Mucosa of stomach (tissue), 1 donor: Measurements from ENCODE around the gene OSBPL2.

ENCODE experiments used
- H3K27me3 ChIP-seq: one replicate; pipeline ENCODE4 v1.7.0; 2013; ENCODE audit warnings: mild to moderate bottlenecking, low read length; ENCODE audit not compliant: control insufficient read depth, insufficient read depth
- H3K36me3 ChIP-seq: one replicate; pipeline ENCODE4 v1.7.0; 2013; ENCODE audit warnings: low read length; ENCODE audit not compliant: control insufficient read depth, insufficient read depth
- H3K4me1 ChIP-seq: one replicate; pipeline ENCODE4 v1.7.0; 2013; ENCODE audit warnings: mild to moderate bottlenecking, low read length; ENCODE audit not compliant: control insufficient read depth, insufficient read depth
- H3K4me3 ChIP-seq: one replicate; pipeline ENCODE4 v1.7.0; 2013; ENCODE audit warnings: low read length
- H3K9ac ChIP-seq: one replicate; pipeline ENCODE4 v1.7.0; 2013; ENCODE audit warnings: mild to moderate bottlenecking, low read length, moderate library complexity
- H3K9me3 ChIP-seq: one replicate; pipeline ENCODE4 v1.7.0; 2013; ENCODE audit warnings: mild to moderate bottlenecking, low read length, moderate library complexity; ENCODE audit not compliant: control insufficient read depth
- donor health status: Pancreatic carcinoma.

OSBPL2 gene

GRCh38 chr20:62227591-62227976 is 10.7 kb upstream of the OSBPL2 start:
- no peak overlapping the region for H3K9ac ChIP-seq
- peaks cover 3% of the 10 kb centered on the region for H3K9me3 ChIP-seq
- H3K4me3 ChIP-seq, result no peak overlapping the region
- H3K27me3 ChIP-seq, result peaks cover 33% of the 10 kb centered on the region
- H3K4me1 ChIP-seq, result no peaks in the 10 kb centered on the region
- no peaks in the 10 kb centered on the region for H3K36me3 ChIP-seq

GRCh38 chr20:62227977-62228958 is 10.1 kb upstream of the OSBPL2 start:
- H3K9me3 ChIP-seq, result peaks cover 3% of the 10 kb centered on the region
- H3K4me1 ChIP-seq, result no peaks in the 10 kb centered on the region
- no peaks in the 10 kb centered on the region for H3K36me3 ChIP-seq
- peaks cover 27% of the 10 kb centered on the region for H3K27me3 ChIP-seq
- no peak overlapping the region for H3K9ac ChIP-seq
- no peak overlapping the region for H3K4me3 ChIP-seq

- no peak overlapping the region for H3K4me3 ChIP-seq
- no peaks in the 10 kb centered on the region for H3K36me3 ChIP-seq
- H3K27me3 ChIP-seq, result peaks cover 22% of the 10 kb centered on the region
- H3K4me1 ChIP-seq, result no peaks in the 10 kb centered on the region
- H3K9ac ChIP-seq, result no peak overlapping the region
- peaks cover 3% of the 10 kb centered on the region for H3K9me3 ChIP-seq
These were observed 9.3 kb upstream of the OSBPL2 start for GRCh38 chr20:62228982-62229545.

- H3K4me3 ChIP-seq, result no peak overlapping the region
- peaks cover 3% of the 10 kb centered on the region for H3K9me3 ChIP-seq
- no peaks in the 10 kb centered on the region for H3K4me1 ChIP-seq
- H3K27me3 ChIP-seq, result peaks cover 22% of the 10 kb centered on the region
- H3K36me3 ChIP-seq, result no peaks in the 10 kb centered on the region
- H3K9ac ChIP-seq, result no peak overlapping the region
These were observed 8.7 kb upstream of the OSBPL2 start for GRCh38 chr20:62229667-62230066.

- Histone ChIP-seq H3K36me3 (no peaks in the 10 kb centered on the region), H3K9ac (no peak overlapping the region)
These were observed 8.0 kb upstream of the OSBPL2 start for GRCh38 chr20:62230276-62230675.

GRCh38 chr20:62230696-62231095 is 7.6 kb upstream of the OSBPL2 start:
- Histone ChIP-seq H3K4me1 (no peaks in the 10 kb centered on the region), H3K27me3 (peaks cover 12% of the 10 kb centered on the region), H3K4me3 (no peak overlapping the region), H3K9me3 (peaks cover 3% of the 10 kb centered on the region), H3K9ac (no peak overlapping the region), H3K36me3 (no peaks in the 10 kb centered on the region)

More at GRCh38 chr20:62230276-62230675, 8.0 kb upstream of the OSBPL2 start:
- Histone ChIP-seq H3K4me3 (no peak overlapping the region), H3K9me3 (peaks cover 3% of the 10 kb centered on the region), H3K27me3 (peaks cover 16% of the 10 kb centered on the region), H3K4me1 (no peaks in the 10 kb centered on the region)

GRCh38 chr20:62231292-62231691 is 7.0 kb upstream of the OSBPL2 start:
- H3K27me3 ChIP-seq, result peaks cover 8% of the 10 kb centered on the region
- H3K4me3 ChIP-seq, result no peak overlapping the region
- H3K36me3 ChIP-seq, result no peaks in the 10 kb centered on the region
- H3K4me1 ChIP-seq, result no peaks in the 10 kb centered on the region
- H3K9me3 ChIP-seq, result peaks cover 3% of the 10 kb centered on the region
- H3K9ac ChIP-seq, result no peak overlapping the region

GRCh38 chr20:62232194-62232593 is 6.1 kb upstream of the OSBPL2 start:
- no peaks in the 10 kb centered on the region for H3K4me1 ChIP-seq
- no peaks in the 10 kb centered on the region for H3K36me3 ChIP-seq
- peaks cover 8% of the 10 kb centered on the region for H3K27me3 ChIP-seq
- H3K9ac ChIP-seq, result no peak overlapping the region
- peaks cover 3% of the 10 kb centered on the region for H3K9me3 ChIP-seq
- H3K4me3 ChIP-seq, result no peak overlapping the region

- no peak overlapping the region for H3K4me3 ChIP-seq
- peaks cover 8% of the 10 kb centered on the region for H3K4me1 ChIP-seq
- no peaks in the 10 kb centered on the region for H3K36me3 ChIP-seq
- peaks cover 3% of the 10 kb centered on the region for H3K9me3 ChIP-seq
- H3K27me3 ChIP-seq, result peaks cover 8% of the 10 kb centered on the region
- H3K9ac ChIP-seq, result no peak overlapping the region
These were observed 5.3 kb upstream of the OSBPL2 start for GRCh38 chr20:62232770-62233645.

- Histone ChIP-seq H3K4me3 (no peak overlapping the region), H3K9ac (no peak overlapping the region), H3K9me3 (peaks cover 3% of the 10 kb centered on the region), H3K4me1 (peaks cover 8% of the 10 kb centered on the region), H3K36me3 (no peaks in the 10 kb centered on the region), H3K27me3 (peaks cover 5% of the 10 kb centered on the region)
These were observed 4.6 kb upstream of the OSBPL2 start for GRCh38 chr20:62233684-62234083.

- Histone ChIP-seq H3K9ac (no peak overlapping the region), H3K4me1 (peaks cover 9% of the 10 kb centered on the region), H3K9me3 (no peaks in the 10 kb centered on the region), H3K36me3 (no peaks in the 10 kb centered on the region), H3K4me3 (no peak overlapping the region), H3K27me3 (peaks cover 4% of the 10 kb centered on the region)
These were observed 4.0 kb upstream of the OSBPL2 start for GRCh38 chr20:62234339-62234738.
